ENCODE measurements around the gene CERS6.

The CERS6 gene

DNA sequence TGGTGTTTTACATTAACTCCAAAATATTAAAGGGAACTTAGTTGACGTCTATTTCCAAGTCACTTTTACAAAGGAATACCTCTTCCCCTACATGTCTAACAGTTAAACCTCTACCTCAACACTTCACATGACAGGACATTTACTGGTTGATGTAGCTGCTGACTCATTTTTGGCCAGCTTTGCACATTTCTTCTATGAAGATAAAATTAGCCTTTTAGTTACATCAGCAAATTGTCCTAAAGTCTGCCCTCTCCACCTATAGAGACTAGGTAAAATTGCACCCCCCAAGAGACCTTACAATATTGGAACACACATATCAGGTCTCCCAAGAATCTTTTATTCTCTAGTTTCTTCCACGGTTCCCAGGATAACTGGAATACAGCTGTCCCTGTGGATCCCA lies 10.1 kb upstream of the CERS6 start:
- DNase-seq, result no peak

DNA sequence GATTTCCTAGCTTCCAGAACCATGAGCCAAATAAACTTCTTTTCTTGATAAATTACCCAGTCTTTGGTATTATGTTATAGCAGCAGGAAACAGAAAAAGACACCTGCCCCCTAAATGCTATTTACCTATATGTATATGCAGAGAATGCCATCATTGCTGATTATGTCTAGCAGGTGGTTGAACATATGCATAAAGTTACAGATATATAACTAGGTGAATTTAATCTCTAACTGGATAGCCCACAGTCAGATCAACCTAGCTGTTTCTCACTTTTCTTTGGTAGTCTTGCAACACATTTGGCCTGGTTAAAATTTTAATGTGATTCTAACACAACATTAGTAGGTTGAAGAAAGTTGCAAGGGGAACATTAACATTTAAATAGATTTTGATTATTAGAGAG lies 7.1 kb upstream of the CERS6 start:
- DNase-seq, result no peak

DNA sequence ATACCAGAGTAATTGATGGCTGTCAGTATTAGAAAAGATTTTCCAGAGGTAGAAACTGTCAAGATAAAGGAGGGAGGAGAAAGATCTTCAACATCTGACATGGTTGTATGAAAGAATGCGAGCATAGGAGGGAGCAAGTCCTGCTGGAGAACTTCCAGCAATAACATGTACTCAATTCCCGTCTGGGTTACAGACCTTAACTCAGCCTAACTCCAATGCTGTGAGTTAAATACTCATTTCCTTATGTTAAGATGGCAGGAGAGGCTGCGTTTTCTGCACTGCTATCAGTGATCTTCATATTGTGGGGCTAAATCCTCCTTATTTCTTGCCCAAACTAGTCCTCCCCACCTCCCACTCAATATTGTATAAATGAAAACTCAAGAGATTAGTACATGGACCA lies 6.7 kb upstream of the CERS6 start:
- DNase-seq, result no peak

DNA sequence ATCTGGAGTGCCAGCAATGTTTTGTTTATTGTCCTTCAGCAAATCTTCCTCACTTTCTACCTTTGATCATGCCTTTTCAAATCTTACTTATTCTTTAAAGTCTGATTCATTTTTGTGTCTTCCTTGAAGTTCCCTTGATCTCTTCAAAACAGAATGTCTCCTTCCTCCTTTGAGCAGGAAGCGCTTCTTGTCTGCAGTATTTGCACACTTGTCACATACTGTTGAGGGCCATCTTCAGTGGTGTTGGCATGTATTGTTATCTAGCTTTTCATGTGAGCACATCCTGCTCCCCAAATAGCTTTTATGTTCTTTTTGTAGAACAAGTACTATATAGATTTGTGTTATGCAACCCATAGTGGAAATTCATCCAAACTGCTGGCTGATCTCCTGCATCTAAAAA lies 5.9 kb upstream of the CERS6 start:
- no peak for DNase-seq

DNA sequence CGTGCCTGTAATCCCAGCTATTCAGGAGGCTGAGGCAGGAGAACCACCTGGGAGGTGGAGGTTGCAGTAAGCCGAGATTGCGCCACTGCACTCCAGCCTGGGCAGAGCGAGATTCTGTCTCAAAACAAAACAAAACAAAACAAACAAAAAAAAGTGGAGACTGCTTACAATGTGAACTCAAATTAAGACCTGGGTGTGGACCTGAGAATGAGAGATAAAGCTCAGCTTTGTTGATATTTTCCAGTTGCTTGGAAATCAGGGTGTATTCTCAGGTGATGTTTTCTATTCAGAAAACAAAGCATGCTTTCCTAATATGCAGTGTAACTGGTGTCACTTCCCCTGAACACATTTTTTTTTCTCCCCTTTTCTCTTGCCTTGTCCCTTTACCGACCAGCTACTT lies 5.3 kb upstream of the CERS6 start:
- DNase-seq, result peak; percentile 29

DNA sequence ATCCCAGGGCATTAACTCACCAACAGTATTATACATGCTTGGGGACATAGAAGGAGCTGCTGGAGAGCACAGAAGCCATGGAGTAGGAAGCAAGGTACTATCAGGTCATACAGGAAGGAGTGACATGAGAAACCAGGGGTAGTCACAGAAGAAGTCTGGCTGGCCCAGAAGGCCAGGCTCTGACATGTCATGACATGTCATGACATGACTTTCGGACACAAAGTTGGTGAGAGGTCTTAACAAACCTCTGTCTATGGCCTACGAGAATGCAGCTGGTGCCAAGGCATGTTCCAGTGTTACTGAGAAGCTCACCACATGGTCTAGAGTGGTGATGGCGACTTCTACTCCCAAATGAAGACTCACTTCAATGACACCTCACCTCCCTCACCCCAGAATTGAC lies 3.3 kb upstream of the CERS6 start:
- no peak for DNase-seq

DNA sequence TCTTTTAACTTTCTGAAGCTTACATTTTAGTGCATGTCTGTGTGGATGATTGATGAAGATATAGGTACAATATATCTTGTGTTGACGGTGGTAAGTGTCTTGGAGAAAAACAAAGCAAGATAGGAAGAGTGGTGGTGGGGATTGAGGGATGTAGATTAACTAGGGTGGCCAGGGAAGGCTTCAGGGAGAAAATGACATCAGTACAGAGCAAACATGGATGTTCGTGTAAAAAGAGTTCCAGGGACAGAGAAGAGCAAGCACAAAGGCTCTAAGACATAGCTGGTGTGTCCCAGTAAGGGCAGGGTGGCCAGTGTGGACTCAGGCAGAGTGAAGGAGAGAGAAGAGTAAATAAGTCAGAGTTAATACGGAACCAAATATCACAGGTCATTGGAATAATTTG lies 2.7 kb upstream of the CERS6 start:
- DNase-seq, result no peak

DNA sequence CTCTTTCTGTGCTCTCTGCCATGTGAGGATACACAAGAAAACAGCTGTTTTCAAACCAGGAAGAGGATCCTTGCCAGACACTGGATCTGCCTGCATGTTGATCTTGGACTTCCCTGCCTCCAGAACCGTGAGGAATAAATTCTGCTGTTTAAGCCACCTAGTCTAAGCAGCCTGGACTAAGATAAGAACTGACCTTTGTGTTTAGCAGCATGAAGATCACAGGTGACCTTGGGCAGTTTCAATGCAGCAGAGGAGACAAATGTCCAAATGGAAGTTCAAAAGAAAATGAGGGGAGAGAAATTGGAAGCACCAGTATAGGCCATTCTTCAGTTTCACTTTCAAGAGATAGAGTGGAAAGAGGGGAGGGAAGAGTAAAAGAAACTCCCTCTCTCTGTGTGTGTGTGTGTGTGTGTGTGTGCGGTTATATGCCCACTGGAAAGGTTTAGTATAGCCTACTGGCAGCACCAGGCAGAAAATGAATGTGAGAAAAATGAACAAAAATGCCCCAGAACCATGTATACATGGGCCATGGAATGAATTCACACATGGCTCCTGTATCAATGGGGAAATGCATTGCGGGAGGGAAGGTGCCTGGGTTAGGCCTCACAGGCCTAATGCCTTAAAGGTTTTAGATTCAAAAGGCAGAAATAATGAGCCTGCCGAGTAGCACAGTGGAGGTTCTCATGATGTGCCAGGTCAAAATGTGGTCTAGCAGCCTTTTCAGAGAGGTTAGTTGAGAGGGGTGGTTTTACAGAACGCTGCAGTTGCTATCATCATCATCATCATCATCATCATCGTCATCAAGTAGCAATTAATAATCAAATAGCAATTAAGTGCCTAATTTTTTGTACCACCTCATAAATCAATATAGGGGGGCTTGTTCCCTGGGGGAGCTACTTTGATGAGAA lies 1.1 kb upstream of the CERS6 start:
- no peak for DNase-seq

DNA sequence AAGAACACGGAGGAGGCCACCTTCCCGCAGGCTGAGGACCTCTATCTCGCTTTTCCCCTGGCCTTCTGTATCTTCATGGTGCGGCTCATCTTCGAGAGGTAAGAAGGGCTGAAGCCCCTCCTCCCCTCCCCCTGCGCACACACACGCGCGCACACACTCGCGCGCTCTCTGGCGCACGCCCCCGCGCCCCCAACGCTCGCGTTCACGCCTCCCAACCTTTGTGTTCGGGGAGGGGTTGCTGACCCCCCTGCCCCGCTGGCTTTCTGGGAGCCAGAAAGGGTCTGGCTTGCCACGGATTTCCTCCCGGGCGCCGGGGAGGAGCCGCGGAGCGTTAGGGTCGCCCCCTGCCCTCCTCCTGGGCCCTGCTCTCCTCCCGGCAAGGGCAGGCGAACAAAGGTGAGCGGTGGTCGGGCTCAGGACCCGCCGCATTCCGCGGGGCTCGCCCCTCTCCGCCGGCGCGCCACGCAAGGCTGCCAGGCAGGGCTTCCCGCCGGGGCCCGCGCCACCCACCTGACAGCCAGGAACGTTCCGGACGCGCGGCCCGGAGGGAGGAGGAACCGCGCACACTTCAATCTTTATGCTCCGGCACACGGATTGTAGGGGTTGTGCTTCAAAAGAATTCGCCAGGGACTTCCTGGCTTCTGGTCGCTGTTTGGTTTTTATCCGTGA lies 583 bp downstream of the CERS6 start:
- DNase-seq, result peak; percentile 63

DNA sequence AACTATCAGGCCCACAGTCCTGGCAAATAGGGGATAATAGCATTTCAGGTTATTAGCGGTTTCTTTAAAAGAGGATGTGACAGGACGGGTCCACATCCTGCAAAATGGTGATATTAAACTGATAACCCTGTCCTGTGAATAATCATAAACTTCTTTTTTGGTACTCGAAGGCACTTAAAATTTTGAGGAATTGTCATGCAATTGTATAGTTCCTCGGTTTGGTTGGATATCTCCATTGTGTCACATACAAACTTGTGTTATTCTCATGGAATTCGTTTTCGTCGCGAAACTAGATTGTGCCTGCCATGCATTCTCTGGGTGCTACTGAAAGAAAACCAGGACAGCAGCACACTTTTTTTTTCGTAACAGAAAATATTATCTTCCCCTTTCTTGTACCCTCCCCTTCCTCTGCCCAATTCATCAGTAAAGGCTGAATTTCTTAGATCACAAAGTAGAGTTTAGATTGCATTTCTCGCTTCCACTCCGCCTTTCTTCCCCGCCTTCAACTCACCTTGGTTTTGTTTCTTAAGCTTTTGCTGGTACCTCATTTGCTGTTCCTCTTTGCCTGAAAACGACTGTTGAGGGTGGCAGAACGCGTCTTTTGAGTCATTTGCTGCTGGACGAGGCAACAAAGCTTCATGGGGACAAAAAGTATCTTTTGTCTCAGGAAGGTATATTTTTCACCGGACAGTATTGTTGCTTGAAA lies 1.3 kb downstream of the CERS6 start:
- DNase-seq, result no peak

DNA sequence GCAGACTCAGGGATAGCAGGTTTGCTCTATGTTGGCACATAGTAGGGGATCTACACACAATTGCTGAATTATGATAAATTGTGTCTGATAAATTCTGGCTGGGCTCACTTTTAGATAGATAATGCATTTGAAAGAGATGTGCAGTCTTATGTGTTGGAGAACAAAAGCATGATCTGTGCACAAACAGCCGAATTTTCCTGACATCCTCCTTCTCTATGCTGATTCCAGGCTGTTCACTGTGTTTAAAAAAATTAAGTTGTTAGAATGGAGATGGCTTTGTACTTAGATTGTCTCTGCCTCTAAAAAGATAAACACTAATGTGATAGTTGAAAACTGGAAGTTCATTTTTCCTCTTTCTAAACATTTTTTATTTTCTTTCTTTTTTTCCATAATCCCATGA lies 2.1 kb downstream of the CERS6 start:
- DNase-seq, result no peak

DNA sequence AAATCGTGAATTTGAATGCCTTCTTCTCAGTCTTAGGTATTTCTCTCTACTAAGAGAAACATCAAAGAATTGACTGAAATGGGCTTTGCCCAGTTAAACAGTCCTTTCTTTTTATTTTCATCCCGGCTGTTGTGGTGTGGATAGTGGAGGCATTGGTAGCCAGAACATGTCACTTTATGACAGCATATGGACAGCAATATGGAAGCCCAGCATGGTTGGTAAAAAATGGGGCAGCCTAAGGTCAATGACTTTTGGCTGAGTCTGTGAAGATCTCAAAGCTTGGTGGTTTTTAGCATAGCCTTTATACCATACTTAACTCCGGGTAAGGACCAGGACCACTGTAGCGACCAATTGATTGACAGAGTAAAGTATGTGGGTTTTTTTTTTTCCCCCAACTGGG lies 3.2 kb downstream of the CERS6 start:
- DNase-seq, result no peak

DNA sequence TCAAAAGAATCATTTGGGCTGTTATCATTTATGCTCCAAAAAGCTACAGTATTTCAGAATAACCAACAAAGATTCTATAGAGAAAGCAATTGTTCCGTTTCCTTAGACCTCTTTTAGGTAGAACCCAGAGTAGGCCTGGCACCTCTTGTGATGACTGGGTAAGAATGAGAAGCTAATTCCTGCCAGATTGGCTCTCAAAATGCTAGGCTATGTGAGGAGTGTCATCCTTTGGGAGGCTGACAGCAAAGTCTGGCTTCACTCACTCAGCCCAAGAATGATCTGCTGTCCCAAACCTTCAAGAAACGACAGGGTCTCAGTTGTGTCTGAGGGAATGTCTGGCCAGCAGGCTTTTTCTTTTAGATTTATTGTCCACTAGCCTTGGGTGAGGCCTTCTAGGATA lies 4.5 kb downstream of the CERS6 start:
- DNase-seq, result no peak

DNA sequence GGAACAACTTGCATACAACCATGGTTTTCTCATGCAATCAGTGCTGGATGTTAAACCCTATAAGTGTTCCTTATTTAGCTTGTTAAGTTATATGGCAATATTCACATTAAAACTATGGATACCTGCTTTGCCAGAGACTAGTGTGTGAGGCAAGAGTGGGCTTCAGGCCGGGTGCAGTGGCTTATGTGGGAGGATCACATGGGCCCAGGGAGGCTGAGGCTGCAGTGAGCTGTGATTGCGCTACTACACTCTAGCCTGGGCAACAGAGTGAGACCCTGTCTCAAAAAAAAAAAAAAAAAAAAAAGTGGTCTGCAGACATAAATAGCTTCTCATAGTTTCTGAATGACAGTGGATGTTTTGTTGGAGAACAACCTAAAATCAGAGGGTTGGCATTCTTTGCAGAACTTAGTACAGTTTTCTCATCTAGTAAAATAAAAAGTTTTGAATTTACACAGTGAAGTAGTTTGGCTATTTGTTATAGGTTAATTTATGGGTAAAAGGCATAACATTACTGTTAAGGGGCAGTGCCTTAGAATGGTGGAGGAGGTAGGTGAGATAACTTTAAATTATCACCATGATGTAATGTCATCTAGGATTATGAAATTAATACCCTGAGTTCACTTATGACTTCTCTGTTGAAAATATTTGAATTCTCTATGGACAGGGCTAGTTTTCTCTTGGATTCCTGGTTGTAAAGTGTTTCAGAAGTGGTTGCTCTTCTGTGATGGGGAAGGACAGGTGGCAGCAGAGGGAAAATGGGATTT lies 5.3 kb downstream of the CERS6 start:
- DNase-seq, result no peak

DNA sequence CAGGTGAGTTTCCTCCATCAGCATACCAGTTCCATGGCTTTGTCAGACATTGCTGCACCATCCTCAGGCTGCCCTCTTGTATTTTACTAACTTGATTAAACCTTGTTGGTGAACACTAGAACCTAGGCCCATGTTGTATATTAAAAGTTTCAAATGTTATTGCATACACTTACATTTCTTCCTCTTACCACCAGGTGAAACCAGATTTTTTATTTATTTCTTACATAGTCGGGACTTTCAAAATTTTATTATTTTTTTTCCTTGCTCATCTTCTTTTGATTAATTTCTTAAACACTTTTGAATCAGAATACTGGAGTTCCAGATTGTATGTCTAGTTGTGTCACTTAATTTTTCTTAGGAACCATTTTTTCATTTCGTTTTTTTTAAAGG lies 5.9 kb downstream of the CERS6 start:
- DNase-seq, result no peak

DNA sequence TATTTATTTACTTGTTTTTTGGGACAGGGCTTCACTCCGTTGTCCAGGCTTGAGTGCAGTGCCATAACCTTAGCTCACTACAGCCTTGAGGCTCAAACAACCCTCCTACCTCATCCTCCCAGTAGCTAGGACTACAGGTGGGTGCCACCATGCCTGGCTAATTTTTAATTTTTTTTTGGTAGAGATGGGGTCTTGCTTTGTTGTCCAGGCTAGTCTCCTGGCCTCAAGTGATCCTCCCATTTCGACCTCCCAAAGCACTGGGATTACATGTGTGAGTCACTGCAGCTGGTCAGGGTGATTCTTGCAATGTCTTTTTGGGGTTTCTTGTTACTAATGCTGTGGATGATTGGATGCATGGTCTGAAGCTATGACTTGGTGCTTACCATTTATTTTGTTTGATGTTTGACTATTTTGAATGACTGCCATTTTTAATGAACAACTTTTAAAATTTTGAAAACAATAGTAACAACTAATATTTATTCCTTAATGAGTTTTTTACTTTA lies 6.5 kb downstream of the CERS6 start:
- DNase-seq, result no peak

DNA sequence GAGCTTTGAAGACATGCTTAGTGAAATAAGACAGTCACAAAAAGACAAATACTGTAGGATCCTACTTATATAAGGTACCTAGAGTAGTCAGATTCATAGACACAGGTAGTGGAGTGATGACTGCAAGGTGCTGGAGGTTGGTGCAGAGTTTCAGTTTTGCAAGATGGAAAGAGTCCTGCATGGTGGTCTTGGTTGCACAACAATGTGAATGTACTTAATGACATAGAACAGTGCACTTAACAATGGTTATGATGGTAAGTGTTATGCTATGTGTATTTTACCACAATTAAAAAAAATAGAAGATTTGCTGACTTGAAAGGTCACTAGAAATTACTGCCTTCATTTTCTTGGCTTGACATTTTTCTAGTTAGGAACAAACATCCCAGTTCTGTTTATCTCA lies 9.5 kb downstream of the CERS6 start:
- no peak for DNase-seq

DNA sequence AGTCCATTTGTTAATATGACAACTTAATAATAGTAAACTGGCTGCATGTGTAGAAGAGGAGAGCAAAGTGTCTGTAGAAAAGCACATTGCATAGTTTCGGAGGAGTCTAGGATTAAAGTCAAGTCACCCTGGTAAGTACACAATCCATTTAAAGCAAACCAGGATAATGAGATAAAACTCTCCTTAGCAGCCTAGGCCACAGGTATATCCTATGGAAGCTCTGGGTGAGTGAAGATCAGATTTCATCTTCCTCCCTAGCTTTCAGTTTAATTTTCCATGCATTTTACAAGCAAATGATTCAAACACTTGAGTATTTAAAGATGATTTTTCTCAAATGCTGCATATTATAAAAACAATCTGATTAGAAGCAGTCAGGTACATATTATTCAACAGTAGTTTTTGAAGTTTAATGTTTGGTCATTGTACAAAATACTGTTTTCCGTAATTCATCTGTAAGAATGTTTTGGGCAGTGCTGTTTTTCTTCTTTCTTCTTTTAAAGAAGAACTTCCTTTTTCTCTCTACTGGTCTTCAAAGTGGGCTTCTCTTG lies 10.2 kb downstream of the CERS6 start:
- no peak for DNase-seq

DNA sequence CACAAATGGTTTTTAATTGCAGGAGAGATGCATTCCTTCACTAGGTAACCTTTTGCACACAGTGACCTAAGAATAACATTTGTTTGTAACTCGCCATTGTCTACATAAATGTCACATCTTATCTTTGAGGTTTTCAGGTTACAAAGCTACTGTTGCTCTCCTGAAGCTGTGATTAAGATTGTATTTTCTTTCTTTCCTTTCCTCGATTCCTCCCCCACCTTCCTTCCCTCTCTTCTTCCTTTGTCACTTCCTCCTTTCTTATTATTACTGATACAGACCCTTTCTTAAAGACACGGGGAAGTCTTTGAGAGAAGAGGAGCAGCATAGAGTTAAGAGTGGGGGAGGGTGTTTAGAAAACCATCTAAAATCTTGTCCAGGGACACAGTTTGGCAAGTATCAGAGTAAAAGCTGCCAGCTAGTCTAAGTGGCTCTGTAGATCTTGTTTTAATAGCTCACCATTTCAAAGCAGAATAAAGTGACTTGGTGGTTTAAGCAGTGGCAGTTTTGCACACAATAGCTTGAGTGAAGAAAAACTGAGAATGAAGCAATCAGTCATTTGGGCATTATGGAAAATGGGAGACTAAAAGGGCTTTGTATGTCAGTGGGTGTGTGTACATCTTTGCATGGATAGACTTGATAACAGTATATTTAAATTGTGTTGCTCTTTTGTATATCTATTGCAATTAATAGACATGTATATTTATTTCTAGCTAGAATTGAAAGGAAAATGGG lies 10.9 kb downstream of the CERS6 start:
- no peak for DNase-seq

DNA sequence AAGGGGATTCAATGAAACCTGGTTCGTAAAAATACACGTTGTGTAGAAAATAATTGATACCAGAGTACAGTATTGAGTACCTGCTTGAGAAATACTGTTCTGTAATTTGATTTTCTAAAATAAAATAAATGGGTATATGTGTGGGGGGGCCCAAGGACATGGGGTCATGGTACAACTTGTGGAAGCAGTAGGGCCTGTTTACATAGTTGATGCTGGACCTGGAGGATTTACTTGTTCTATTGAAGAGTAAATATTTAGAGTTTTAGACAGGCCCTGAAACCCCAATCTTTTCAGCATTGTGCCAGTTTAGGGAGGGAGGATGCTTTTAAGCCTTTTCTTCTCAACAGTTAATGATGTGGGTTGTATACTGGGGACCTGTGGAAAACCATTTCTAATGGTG lies 11.7 kb downstream of the CERS6 start:
- DNase-seq, result no peak

DNA sequence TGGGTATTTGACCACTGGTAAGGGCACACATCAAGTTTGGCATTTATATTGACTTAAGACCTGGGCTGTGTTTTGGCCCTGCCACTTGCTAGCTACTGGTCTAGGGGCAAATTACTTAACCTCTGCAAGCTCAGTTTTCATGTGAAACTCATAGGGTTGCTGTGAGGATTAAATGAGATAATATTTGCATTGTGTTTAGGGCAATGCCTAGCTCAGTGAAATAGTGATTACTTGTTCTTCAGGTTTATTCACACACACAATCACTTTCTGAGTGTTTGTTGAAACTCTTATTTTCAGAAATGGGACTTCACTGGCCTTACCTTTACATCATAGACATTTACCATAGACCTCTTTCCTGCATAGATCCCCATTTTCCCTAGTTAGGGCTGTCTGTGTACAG lies 12.3 kb downstream of the CERS6 start:
- DNase-seq, result no peak
